ENCODE data around the gene ZBTB8A.
A peak's percentile ranks its signal among the peaks of the same experiment; 100 is the strongest.
"Not testable (repeated sequence)": the region's sequence is repeated elsewhere in the genome, so short reads cannot be mapped to it uniquely, and the experiment has no call there.

Gene ZBTB8A

GRCh38 chr1:32619701-32620485, 80.7 kb downstream of the ZBTB8A start:
- DNase-seq (ENCODE audit: low read depth), result no peak

- no peak for DNase-seq (ENCODE audit: low read depth)
Observed at GRCh38 chr1:32622205-32622604, 83.0 kb downstream of the ZBTB8A start.

DNA sequence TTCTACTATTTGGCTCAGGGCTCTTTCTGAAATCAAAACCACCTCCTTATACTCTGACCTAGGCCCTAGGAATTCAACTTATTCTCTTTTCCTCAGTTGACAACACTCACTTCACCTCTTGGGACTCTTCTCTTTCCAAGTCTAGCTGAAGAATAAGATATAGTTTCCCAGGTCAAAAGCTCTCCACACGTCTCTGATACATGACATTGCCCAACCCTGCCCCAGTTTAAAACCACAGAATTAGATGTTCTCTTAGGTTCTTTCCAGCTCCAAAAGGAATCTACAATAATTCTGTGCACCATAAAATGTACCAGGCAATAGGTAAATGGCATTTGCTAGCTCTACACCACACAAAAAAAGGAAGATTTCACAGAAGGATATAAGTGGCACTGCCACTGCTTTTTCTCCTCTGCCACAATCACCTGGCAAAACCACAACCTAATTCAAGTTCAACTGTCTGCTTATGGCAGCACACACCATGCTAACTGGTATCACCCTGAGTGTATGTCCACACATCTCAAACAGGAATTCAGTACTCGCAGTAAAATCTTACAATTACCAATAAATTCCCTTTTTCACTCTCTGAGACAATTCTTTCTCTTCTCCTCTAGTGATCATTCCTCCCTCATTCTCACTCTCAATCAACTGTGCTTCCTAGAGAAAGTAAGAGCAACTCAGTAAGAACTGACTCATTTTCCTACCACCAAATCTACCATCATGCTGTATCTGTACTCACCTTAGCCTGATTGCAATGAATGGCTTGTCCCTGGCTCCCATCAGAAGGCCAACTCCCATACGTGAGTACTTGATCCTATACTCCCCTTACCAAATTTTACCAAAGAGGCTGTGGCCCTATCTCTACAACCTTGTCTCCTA, 83.8 kb downstream of the ZBTB8A start:
- DNase-seq (ENCODE audit: low read depth), result no peak

DNA sequence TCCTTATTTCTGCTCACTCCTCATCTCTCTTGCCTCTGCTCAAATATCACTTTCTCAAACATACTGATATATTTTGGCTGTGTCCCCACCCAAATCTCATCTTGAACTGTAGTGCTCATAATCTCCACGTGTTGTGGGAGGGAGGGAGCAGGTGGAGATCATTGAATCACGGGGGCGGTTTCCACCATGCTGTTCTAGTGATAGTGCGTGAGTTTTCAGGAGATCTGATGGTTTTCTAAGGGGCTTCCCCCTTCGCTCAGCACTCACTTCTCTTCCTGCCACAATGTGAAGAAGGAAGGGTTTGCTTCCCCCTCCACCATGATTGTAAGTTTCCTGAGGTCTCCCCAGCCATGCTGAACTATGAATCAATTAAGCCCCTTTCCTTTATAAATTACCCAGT, 84.5 kb downstream of the ZBTB8A start:
- no peak for DNase-seq (ENCODE audit: low read depth)

GRCh38 chr1:32626176-32626575, 86.9 kb downstream of the ZBTB8A start:
- no peak for DNase-seq (ENCODE audit: low read depth)

DNA sequence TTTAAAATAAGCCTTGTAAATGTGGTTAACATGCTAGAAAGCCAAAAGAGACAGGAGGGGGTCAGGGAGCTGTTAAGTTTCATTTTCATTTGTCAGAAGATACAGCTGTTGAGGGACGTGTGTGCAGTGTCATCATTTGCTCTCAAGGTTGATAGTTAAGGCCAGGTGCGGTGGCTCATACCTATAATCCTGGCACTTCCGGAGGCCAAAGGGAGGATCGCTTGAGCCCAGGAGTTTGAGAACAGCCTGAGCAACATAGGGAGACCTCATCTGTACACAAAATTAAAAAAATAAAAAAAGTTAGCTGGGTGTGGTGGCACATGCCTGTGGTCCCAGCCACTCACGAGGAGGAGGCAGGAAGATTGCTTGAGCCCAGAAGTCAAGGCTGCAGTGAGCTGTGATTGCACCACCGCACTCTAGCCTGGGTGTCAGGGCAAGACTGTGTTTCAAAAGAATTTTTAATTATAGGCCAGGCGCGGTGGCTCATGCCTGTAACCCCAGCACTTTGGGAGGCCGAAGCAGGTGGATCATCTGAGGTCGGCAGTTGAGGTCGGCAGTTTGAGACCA, 88.5 kb downstream of the ZBTB8A start:
- no peak for DNase-seq (ENCODE audit: low read depth)

DNA sequence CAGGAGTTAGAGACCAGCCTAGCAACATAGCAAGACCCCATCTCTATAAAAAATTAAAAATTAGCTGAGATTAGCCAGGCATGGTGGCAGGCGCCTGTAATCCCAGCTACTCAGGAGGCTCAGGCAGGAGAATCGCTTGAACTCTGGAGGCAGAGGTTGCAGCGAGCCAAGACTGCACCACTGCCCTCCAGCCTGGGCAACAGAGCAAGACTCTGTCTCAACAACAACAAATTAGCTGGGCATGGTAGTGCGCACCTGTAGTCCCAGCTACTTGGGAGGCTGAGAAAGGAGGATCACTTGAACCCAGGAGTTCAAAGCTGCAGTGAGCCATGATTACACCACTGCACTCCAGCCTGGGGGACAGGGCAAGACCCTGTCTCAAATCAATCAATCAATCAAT, 90.9 kb downstream of the ZBTB8A start:
- not testable (repeated sequence) for DNase-seq (ENCODE audit: low read depth)

DNA sequence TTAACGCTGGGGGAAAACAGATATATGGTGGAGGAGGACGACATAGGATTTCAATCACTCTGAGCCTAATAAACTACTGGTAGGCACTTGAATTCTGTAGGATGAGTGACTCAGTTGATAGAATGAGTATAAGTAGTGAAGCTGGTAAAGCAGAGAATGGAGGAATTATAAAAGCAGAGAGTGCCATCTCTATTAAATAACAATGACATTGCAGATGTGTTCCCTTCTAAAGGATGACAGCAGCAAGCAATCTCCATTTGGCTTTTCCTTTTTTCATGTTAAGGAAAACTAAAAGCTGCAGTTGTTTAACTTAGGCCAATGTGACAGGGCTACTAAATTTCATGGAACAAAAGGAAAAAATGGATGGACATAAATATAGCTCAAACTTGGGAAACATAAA, 93.6 kb downstream of the ZBTB8A start:
- DNase-seq (ENCODE audit: low read depth), result no peak

DNA sequence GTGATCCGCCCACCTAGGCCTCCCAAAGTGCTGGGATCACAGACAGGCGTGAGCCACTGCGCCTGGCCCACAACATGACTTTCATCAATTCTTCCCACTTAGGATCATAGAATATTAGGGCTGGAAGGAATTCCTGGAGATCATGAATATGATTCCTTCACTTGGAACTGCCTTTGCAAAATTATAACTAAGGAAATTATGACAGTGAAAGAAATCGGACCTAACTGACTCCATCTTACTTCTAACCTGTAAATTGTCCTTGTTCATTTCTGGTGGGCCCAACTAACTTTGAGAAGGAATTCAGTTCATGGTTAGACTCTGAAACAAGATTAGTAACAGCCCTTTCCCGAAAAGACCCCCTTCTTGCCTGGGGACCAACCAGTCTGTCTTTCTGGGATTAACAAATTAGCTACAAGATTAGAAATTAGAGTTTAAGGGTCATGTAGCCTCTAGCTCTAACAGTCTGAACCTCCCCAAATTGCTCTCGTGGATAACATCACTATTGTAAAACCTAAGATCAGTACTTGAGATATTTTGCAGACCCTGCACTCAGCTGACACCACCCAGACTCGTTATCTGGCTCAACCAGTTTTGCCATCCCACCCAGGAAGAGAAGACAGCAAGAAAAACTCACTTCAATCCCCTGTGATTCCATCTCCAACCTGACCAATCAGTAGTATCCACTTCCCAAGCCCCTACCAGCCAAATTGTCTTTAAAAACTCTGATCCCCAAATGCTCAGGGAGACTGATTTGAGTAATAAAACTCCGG, 96.5 kb downstream of the ZBTB8A start:
- no peak for DNase-seq (ENCODE audit: low read depth)

DNA sequence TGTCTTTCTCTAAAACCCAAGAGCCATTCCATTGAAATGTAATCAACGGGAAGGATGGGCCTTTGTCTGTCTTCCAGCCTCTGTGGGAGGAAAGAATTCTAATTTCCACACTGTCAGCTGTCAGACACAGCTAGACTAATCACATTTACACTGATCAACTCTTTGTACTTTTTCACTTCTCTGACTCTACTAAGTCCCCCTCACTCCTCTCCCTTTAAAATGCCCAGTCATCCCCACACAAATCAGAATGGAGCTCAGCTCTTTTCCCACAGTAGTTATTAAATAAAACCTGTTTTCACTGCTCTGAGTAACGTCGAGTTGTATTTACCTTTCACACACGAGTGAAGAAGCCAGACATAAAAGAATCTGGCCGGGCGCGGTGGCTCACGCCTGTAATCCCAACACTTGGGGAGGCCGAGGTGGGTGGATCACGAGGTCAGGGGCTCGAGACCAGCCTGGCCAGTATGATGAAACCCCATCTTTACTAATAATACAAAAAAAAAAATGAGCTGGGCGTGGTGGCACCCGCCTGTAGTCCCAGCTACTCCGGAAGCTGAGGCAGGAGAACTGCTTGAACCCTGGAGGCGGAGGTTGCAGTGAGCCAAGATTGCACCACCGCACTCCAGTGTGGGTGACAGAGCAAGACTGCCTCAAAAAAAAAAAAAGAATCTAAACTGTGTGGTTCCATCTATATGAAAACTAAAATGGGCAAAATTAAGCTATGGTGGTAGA, 97.9 kb downstream of the ZBTB8A start:
- no peak for DNase-seq (ENCODE audit: low read depth)

GRCh38 chr1:32639489-32640075, 100.4 kb downstream of the ZBTB8A start:
- DNase-seq (ENCODE audit: low read depth), result no peak

DNA sequence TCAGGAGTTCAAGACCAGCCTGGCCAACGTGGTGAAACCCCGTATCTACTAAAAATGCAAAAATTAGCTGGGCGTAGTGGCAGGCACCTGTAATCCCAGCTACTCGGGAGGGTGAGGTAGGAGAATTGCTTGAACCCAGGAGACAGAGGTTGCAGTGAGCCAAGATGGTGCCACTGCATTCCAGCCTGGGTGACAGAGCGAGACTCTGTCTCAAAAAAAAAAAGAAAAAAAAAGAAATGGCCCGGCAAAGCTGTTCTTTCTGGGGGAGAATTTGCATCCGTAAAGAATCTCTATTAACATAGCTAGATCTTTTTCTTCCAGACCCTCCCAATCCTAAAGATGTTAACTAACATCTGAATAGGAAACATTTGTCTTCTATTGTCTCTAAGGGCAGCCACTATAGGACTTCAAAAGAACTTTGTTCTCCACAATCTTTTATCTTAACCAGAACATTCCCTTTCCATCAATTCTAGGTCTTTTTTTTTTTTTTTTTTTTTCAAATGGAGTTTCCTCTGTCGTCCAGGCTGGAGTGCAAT, 103.1 kb downstream of the ZBTB8A start:
- not testable (repeated sequence) for DNase-seq (ENCODE audit: low read depth)

- DNase-seq (ENCODE audit: low read depth), result no peak
Observed at GRCh38 chr1:32644426-32644825, 105.2 kb downstream of the ZBTB8A start.

DNA sequence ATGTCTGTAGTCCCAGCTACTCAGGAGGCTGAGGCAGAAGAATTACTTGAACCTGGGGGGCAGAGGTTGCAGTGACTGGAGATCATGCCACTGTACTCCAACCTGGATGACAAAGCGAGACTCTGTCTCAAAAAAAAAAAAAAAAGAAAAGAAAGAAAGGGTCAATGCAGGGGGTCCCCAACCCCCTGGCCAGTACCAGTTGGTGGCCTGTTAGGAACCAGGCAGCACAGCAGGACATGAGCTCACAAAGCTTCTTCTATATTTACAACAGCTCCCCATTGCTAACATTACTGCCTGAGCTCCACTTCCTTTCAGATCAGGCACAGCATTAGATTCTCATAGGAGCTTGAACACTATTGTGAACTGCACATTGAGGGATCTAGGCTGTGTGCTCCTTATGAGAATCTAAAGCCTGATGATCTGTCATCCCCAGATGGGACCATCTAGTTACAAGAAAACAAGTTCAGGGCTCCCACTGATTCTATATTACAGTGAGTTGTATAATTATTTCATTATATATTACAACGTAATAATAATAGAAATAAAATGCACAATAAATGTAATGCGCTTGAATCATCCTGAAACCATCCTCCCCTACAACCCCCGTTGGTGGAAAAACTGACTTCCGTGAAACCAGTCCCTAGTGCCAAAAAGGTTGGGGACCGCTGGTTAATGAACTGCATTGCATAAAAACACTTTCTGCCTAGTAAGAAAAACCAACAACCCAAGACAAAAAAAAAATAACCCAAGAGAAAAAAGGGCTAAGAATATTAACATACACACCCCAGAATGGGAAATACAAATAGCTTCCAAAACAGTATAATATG, 108.3 kb downstream of the ZBTB8A start:
- no peak for DNase-seq (ENCODE audit: low read depth)

- DNase-seq (ENCODE audit: low read depth), result peak; percentile 73
Observed at GRCh38 chr1:32650248-32650751, 111.1 kb downstream of the ZBTB8A start, which contains the start of gene ZBTB8OS. Gene ZBTB8OS (minus strand): TSS chr1:32650550. CDS start chr1:32650529, 21 bp downstream.

- DNase-seq (ENCODE audit: low read depth), result peak; percentile 95
Observed at GRCh38 chr1:32650752-32651460, 111.7 kb downstream of the ZBTB8A start, which contains the start of gene RBBP4. Gene RBBP4 (plus strand): TSS chr1:32651208. CDS start chr1:32651307, 99 bp downstream.

- no peak for DNase-seq (ENCODE audit: low read depth)
Observed at GRCh38 chr1:32651461-32652073, 112.3 kb downstream of the ZBTB8A start.

- no peak for DNase-seq (ENCODE audit: low read depth)
Observed at GRCh38 chr1:32652244-32652962, 113.2 kb downstream of the ZBTB8A start.

All from stimulated activated CD8-positive, alpha-beta memory T cell treated with anti-CD3 and anti-CD28 coated beads, Interleukin-15, amount 100 ng/mL, for 1 hour (primary cell).